GM12801 (cell line): ENCODE data around the gene AGA.

Experiments used
- TF ChIP-seq, protein P1 (sequence below): IDR thresholded peaks from one replicate; pipeline ENCODE4 v1.5.1; 2011; ENCODE audit warnings: control low read depth; ENCODE audit not compliant: insufficient read length; ENCODE audit errors: extremely low read depth

Gene AGA

DNA sequence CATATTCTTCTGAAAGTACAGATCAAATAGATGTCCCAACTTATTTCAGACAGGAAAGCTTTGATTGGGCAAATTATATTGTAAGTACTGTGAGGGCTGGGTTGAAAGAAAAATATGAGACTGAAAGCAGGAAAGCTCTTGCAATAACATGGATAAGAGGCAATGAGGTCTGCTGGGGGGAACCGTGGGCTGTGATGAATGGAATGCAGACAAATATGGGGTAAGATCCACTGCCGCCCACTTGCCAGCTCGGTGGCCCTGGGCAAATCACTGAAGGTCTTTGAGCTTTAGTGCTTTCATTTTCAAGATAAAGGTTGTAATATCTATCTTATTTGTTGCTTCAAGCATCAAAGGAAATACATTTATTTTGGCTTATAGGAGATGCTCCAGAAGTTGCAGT is 51.0 kb downstream of the AGA start:
- TF ChIP-seq, protein P1, sequence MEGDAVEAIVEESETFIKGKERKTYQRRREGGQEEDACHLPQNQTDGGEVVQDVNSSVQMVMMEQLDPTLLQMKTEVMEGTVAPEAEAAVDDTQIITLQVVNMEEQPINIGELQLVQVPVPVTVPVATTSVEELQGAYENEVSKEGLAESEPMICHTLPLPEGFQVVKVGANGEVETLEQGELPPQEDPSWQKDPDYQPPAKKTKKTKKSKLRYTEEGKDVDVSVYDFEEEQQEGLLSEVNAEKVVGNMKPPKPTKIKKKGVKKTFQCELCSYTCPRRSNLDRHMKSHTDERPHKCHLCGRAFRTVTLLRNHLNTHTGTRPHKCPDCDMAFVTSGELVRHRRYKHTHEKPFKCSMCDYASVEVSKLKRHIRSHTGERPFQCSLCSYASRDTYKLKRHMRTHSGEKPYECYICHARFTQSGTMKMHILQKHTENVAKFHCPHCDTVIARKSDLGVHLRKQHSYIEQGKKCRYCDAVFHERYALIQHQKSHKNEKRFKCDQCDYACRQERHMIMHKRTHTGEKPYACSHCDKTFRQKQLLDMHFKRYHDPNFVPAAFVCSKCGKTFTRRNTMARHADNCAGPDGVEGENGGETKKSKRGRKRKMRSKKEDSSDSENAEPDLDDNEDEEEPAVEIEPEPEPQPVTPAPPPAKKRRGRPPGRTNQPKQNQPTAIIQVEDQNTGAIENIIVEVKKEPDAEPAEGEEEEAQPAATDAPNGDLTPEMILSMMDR: no peak

DNA sequence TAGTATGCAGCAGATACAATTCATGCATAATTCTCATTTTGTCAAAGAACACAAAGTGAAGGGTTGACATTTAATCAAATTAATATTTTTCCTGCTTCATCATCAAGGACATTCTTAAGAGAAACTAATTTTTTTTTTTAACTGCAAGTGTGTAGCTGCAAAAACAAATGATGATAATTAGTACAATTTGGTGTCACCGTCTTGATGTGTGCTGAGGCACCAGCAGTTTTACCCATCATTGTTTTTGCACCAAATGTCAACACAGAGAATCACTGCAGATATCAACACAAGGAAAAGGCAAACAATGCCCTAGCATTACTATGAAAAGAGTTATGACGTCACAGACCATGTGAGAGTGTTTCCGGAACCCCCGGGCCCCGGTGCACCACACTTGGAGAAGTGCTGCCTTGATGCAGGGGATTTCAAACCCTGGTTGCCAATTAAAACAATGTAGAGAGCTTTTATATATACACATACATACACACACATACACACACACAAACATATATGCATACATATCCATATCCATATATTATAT is 55.9 kb downstream of the AGA start:
- TF ChIP-seq, protein P1: no peak

DNA sequence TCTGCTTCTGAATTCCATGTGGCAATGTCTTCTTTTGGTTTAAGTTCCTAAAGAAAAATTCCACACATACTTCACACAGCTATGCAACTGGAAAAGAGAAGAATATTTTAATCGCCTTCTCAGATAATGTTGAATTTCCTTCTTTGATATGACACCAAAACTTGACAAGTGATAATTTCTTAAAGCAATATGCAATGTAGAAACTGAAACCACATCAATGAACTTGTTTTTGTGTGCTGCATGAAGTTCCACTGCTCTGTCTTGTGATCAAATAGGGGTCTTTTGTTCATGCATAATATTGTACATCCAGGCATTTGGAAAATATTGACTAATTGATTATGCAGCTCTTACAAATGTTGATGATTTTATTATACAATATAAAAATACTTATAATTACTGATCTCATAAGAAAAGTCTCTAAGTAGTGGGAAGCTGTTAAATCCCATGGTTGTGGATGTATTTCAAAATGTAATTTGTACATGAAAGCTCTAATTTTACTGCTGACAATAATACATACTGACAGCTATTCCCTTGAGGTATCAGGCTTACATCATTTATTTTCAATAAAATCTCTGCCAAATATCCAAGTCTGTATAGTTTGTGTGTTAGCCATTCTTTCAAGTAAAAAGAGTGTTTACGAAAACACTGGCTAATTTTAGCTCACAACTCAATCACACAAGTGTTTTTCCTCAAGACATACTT is 56.5 kb downstream of the AGA start:
- TF ChIP-seq, protein P1: no peak

DNA sequence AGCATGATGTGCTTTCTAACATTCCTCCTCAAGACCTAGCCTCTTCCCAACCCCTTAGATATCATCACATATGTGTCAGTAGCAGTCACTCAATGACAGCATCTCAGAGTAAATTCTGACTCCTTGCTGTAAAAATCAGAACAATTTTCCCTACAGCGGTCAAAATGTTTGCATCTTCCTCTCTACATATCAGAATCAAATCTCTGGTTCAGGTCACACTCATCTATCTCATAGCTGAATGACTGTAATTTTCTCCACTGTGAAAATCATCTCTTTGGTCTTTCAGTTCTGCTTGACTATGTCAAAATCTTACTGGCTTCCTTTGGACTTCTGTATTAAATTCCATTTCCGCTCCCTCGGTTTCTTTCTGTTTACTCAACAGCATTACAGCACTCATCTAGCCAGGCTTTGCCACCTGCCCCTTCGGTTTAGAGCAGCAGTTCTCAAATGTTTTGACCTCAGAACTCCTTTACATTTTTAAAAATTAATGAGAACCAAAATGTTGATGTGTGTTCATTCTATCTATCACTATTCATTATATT is 57.3 kb downstream of the AGA start:
- TF ChIP-seq, protein P1: no peak

DNA sequence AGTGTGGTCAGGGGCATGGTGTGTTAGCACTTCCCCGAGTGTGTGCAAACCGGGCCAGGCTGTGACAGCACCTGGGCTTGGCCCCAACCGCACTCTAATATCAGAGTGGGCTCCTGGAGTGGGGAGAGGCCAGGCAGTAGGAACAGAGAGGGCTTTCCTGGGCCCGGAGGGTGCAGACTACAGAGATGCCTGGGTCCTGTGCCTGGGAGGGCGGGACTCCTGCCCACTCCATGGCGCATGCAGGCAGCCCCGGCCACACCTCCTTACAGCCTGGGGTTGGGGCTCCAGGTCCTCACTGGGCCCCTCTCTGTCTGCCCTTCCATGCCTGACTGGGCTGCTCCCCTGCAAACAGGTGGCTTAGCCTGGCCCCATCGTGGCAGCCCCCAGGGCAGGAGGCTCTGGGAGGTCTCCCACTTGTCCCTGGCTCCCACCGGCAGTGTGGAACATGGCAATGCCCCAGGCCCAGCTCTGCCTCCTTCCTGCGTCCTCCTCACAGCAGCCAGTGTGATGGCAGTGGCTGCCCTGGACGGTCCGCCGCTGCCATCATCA is 60.4 kb downstream of the AGA start:
- TF ChIP-seq, protein P1: no peak
